AML-193 (cell line): ENCODE data around the gene YAP1.

Source experiments
- DNase-seq, 2 experiments: peaks; one replicate each; lab custom pipeline; 2025; lab: John Stamatoyannopoulos, UW

The YAP1 gene

DNA sequence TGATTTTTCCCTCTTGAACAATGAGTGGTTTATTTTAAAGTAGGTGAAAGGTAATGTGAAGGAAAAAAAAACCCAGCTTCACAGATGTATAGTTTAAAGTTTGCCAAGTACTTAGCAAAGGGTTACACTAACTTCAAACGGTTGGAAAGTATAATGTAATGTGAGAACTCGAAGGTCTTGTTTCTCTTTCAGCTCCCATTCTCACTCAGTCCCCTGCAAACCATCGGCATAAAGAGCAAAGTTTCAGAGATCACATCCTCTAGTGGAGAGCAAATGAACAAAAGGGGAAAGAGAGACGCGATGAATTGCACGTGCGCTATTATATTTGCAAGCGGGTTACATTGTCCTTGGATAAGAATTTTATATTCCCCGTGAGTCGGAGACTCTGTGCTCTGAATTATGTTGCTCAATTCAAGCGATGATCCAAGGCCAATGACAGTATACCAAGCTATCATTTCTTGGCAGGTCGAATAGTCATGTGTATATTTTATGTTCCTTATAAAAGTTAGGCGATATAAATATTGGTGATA is 169.5 kb downstream of the YAP1 start:
- no peak for DNase-seq

DNA sequence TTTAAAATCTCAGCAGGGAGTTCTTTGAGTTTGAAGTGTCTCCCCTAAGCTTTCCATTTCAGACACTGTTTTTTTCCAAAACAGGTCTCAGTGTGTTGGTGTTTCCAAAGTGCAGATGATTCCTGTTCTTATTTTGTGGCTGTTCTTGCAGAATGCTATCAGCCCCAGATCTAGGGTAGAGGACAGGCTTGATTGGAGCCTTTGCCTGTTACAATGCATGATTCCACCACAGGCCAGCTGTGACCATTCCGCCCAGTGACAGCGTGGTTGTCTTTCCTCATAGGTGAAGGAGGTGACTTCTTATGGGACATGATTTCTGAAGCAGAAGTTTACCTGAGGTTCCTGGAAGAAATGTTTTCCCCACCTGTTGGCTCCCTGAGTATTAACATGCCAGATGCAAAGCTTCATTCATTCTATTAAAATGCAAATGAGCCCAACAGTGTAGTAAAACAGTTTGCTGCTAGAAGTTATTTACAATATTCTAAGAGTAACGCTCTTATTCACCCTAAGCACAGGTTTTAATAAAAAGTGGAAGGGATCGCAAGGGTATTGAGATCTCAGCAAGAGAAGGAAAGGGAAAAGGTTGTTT is 170.1 kb downstream of the YAP1 start:
- DNase-seq = no peak
